ENCODE results near the gene GABBR1.

Gene GABBR1

DNA sequence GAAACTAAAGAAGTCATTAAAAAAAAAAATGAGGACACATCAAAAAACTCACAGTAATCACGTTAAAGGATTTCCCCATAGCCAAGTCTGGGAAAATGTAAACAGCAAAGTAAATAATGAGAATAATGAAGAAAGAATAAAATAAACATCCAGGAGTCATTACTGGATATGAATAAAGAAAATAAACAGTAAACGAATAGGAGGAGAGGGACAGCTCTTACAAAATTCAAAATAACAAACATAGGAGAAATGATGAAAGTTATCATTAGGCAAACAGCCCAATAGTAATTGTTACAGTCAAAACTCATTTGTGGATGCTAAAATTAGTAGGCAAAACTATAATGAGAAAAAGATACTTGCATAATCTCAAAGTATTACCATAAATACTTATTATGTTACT is 65.4 kb downstream of the GABBR1 start:
- no peak overlapping the region for H3K27ac ChIP-seq (ENCODE audit: low read depth, low read length)
- H4K5ac ChIP-seq (ENCODE audit: low read length): no peak overlapping the region
- no peaks in the 10 kb centered on the region for H3K79me2 ChIP-seq (ENCODE audit: control insufficient read depth, insufficient read depth, low read length)
- H3K4ac ChIP-seq (ENCODE audit: low read depth, low read length): no peak overlapping the region
- no peak overlapping the region for H3K4me3 ChIP-seq (ENCODE audit: low read length)
- H2AK5ac ChIP-seq (ENCODE audit: low read length): no peak overlapping the region
- no peak overlapping the region for H3K18ac ChIP-seq (ENCODE audit: low read length)
- no peak overlapping the region for H3K9ac ChIP-seq (ENCODE audit: low read length)
- no peaks in the 10 kb centered on the region for H3K27me3 ChIP-seq (ENCODE audit: insufficient read depth, low read length, poor library complexity)
- DNase-seq: no peak
- no peaks in the 10 kb centered on the region for H3K36me3 ChIP-seq (ENCODE audit: control insufficient read depth, insufficient read depth, low read length)
- no peak overlapping the region for H3K23ac ChIP-seq (ENCODE audit: low read length)
- H2BK5ac ChIP-seq (ENCODE audit: low read length): no peak overlapping the region
- H4K8ac ChIP-seq (ENCODE audit: low read depth, low read length): no peak overlapping the region
- H2BK120ac ChIP-seq (ENCODE audit: low read depth, low read length): no peak overlapping the region
- no peaks in the 10 kb centered on the region for H3K79me1 ChIP-seq (ENCODE audit: low read length)
- WGBS (ENCODE audit: extremely low coverage, insufficient coverage, low lambda C conversion rate): no CpG with 5 or more reads among the region's 2 CpGs
- no peak overlapping the region for H2BK15ac ChIP-seq (replicated peaks; ENCODE audit: low read depth)
- H3K4me2 ChIP-seq (ENCODE audit: low read length): no peak overlapping the region
- no peaks in the 10 kb centered on the region for H3K4me1 ChIP-seq (ENCODE audit: control insufficient read depth, low read depth, low read length)
- no peak overlapping the region for H3K56ac ChIP-seq (ENCODE audit: low read length)

DNA sequence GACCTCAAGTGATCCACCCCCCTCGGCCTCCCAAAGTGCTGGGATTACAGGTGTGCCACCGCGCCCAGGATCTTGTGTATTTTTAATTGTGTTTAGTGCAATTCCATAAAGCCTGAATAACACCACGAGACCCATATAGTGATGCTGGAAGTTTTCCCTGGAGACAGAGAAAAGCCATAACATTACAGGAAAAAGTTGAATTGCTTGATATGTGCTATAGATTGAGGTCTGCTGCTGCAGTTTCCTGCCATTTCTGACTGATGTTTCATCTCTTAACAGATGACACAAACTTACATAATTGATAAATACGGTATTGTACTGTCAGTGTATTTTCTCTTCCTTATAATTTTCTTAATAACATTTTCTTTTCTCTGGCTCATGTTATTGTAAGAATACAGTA is 66.1 kb downstream of the GABBR1 start:
- no peaks in the 10 kb centered on the region for H3K79me2 ChIP-seq (ENCODE audit: control insufficient read depth, insufficient read depth, low read length)
- no peak overlapping the region for H3K27ac ChIP-seq (ENCODE audit: low read depth, low read length)
- no peak overlapping the region for H3K4me2 ChIP-seq (ENCODE audit: low read length)
- H3K79me1 ChIP-seq (ENCODE audit: low read length): no peaks in the 10 kb centered on the region
- no peak overlapping the region for H3K9ac ChIP-seq (ENCODE audit: low read length)
- no peak overlapping the region for H4K8ac ChIP-seq (ENCODE audit: low read depth, low read length)
- no peak overlapping the region for H3K23ac ChIP-seq (ENCODE audit: low read length)
- H3K27me3 ChIP-seq (ENCODE audit: insufficient read depth, low read length, poor library complexity): no peaks in the 10 kb centered on the region
- H3K4ac ChIP-seq (ENCODE audit: low read depth, low read length): no peak overlapping the region
- H2BK15ac ChIP-seq (replicated peaks; ENCODE audit: low read depth): no peak overlapping the region
- H3K18ac ChIP-seq (ENCODE audit: low read length): no peak overlapping the region
- H3K4me1 ChIP-seq (ENCODE audit: control insufficient read depth, low read depth, low read length): no peaks in the 10 kb centered on the region
- WGBS (ENCODE audit: extremely low coverage, insufficient coverage, low lambda C conversion rate): no CpG with 5 or more reads among the region's 5 CpGs
- no peak overlapping the region for H3K56ac ChIP-seq (ENCODE audit: low read length)
- no peaks in the 10 kb centered on the region for H3K36me3 ChIP-seq (ENCODE audit: control insufficient read depth, insufficient read depth, low read length)
- no peak overlapping the region for H2AK5ac ChIP-seq (ENCODE audit: low read length)
- no peak overlapping the region for H2BK5ac ChIP-seq (ENCODE audit: low read length)
- no peak overlapping the region for H2BK120ac ChIP-seq (ENCODE audit: low read depth, low read length)
- DNase-seq: no peak
- no peak overlapping the region for H4K5ac ChIP-seq (ENCODE audit: low read length)
- no peak overlapping the region for H3K4me3 ChIP-seq (ENCODE audit: low read length)

DNA sequence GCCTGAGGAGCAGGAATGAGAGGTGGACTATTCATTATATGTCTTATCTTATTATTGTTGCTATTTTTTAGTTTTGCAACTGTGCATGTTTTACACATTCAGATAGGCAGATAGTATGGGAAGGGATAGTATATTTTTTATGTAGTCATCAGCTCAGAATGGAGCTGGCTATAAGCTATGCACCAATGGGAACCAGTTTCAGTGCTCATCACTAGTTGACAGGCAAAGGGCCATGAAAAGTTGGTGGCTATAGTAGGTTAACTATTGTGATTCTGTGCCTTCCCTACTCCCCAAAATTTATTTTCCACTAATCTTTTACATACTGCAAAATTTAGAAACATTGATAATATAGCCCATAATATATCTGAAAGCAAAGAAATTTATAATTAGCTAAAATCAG is 68.1 kb downstream of the GABBR1 start:
- H3K4me2 ChIP-seq (ENCODE audit: low read length): no peak overlapping the region
- H3K9ac ChIP-seq (ENCODE audit: low read length): no peak overlapping the region
- H3K27me3 ChIP-seq (ENCODE audit: insufficient read depth, low read length, poor library complexity): no peaks in the 10 kb centered on the region
- H2BK120ac ChIP-seq (ENCODE audit: low read depth, low read length): no peak overlapping the region
- no peak overlapping the region for H4K8ac ChIP-seq (ENCODE audit: low read depth, low read length)
- no peak overlapping the region for H2AK5ac ChIP-seq (ENCODE audit: low read length)
- H2BK15ac ChIP-seq (replicated peaks; ENCODE audit: low read depth): no peak overlapping the region
- H3K56ac ChIP-seq (ENCODE audit: low read length): no peak overlapping the region
- no peak overlapping the region for H4K5ac ChIP-seq (ENCODE audit: low read length)
- H3K27ac ChIP-seq (ENCODE audit: low read depth, low read length): no peak overlapping the region
- no peaks in the 10 kb centered on the region for H3K4me1 ChIP-seq (ENCODE audit: control insufficient read depth, low read depth, low read length)
- DNase-seq: no peak
- no peak overlapping the region for H3K18ac ChIP-seq (ENCODE audit: low read length)
- no peak overlapping the region for H3K23ac ChIP-seq (ENCODE audit: low read length)
- no peak overlapping the region for H3K4me3 ChIP-seq (ENCODE audit: low read length)
- no peaks in the 10 kb centered on the region for H3K79me2 ChIP-seq (ENCODE audit: control insufficient read depth, insufficient read depth, low read length)
- H3K36me3 ChIP-seq (ENCODE audit: control insufficient read depth, insufficient read depth, low read length): no peaks in the 10 kb centered on the region
- no peak overlapping the region for H3K4ac ChIP-seq (ENCODE audit: low read depth, low read length)
- no peak overlapping the region for H2BK5ac ChIP-seq (ENCODE audit: low read length)
- no peaks in the 10 kb centered on the region for H3K79me1 ChIP-seq (ENCODE audit: low read length)

DNA sequence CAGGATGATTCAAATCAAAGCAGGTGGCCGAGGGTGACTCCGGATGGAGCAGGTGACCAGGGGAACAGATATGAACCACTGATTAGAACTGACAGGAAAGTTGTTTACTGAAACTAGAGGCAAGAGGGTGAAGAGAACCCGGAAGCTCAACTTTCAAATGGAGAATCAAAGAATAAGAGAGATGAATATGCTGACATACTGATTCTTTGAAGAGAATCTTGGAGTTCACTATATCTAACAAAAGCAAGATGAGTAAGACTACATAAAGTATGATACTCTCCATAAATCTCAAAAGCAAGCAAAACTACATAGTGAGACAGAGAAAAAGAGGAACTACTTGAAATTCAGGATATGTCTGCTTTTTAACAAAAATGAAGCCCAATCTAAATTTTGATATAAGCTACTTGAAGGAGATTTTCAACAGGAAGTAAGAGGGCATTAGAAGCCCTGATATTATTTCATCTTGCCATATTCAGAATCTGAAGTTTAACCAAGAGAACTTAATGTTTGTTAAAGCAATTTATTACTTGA is 69.5 kb downstream of the GABBR1 start:
- Histone ChIP-seq H3K79me2 (ENCODE audit: control insufficient read depth, insufficient read depth, low read length) (no peaks in the 10 kb centered on the region), H3K27ac (ENCODE audit: low read depth, low read length) (no peak overlapping the region), H2AK5ac (ENCODE audit: low read length) (no peak overlapping the region), H2BK5ac (ENCODE audit: low read length) (no peak overlapping the region), H3K4me3 (ENCODE audit: low read length) (no peak overlapping the region), H2BK120ac (ENCODE audit: low read depth, low read length) (no peak overlapping the region), H3K18ac (ENCODE audit: low read length) (no peak overlapping the region), H3K9ac (ENCODE audit: low read length) (no peak overlapping the region), H4K5ac (ENCODE audit: low read length) (no peak overlapping the region), H3K36me3 (ENCODE audit: control insufficient read depth, insufficient read depth, low read length) (no peaks in the 10 kb centered on the region), H3K4me2 (ENCODE audit: low read length) (no peak overlapping the region), H3K4ac (ENCODE audit: low read depth, low read length) (no peak overlapping the region), H3K79me1 (ENCODE audit: low read length) (no peaks in the 10 kb centered on the region), H3K27me3 (ENCODE audit: insufficient read depth, low read length, poor library complexity) (no peaks in the 10 kb centered on the region), H3K23ac (ENCODE audit: low read length) (no peak overlapping the region), H3K56ac (ENCODE audit: low read length) (no peak overlapping the region), H4K8ac (ENCODE audit: low read depth, low read length) (no peak overlapping the region), H2BK15ac (replicated peaks; ENCODE audit: low read depth) (no peak overlapping the region), H3K4me1 (ENCODE audit: control insufficient read depth, low read depth, low read length) (no peaks in the 10 kb centered on the region)
- WGBS (ENCODE audit: extremely low coverage, insufficient coverage, low lambda C conversion rate): no CpG with 5 or more reads among the region's 3 CpGs
- DNase-seq: no peak

DNA sequence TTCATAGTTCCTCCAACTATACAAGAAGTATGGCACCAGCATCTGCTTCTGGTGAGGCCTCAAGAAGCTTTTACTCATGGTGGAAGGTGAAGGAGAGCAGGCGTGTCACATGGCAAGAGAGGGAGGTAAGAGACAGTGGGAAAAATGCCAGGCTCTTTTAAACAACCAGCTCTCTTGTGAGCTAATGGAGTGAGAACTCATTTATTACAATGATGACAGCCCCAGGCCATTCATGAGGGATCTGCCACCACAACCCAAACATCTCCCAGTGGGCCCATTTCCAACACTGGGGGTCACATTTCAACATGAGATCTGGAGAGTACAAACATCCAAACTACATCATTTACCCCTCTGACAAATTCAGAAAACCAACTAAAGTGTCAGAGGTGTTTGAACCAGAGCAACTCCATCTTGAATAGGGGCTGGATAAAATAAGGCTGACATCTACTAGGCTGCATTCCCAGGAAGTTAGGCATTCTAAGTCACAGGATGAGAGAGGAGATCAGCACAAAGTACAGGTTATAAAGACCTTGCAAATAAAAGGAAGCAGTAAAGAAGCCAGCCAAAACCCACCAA is 71.3 kb downstream of the GABBR1 start:
- Histone ChIP-seq H3K36me3 (ENCODE audit: control insufficient read depth, insufficient read depth, low read length) (no peaks in the 10 kb centered on the region), H4K5ac (ENCODE audit: low read length) (no peak overlapping the region), H3K9ac (ENCODE audit: low read length) (no peak overlapping the region), H3K79me2 (ENCODE audit: control insufficient read depth, insufficient read depth, low read length) (no peaks in the 10 kb centered on the region), H3K4ac (ENCODE audit: low read depth, low read length) (no peak overlapping the region), H2BK120ac (ENCODE audit: low read depth, low read length) (no peak overlapping the region), H2BK5ac (ENCODE audit: low read length) (no peak overlapping the region), H3K27ac (ENCODE audit: low read depth, low read length) (no peak overlapping the region), H3K4me1 (ENCODE audit: control insufficient read depth, low read depth, low read length) (no peaks in the 10 kb centered on the region), H3K4me2 (ENCODE audit: low read length) (no peak overlapping the region), H2AK5ac (ENCODE audit: low read length) (no peak overlapping the region), H3K27me3 (ENCODE audit: insufficient read depth, low read length, poor library complexity) (no peaks in the 10 kb centered on the region), H4K8ac (ENCODE audit: low read depth, low read length) (no peak overlapping the region), H3K79me1 (ENCODE audit: low read length) (no peaks in the 10 kb centered on the region), H3K23ac (ENCODE audit: low read length) (no peak overlapping the region), H2BK15ac (replicated peaks; ENCODE audit: low read depth) (no peak overlapping the region), H3K4me3 (ENCODE audit: low read length) (no peak overlapping the region), H3K56ac (ENCODE audit: low read length) (no peak overlapping the region), H3K18ac (ENCODE audit: low read length) (no peak overlapping the region)
- no peak for DNase-seq
- WGBS (ENCODE audit: extremely low coverage, insufficient coverage, low lambda C conversion rate): no CpG with 5 or more reads among the region's 1 CpG

DNA sequence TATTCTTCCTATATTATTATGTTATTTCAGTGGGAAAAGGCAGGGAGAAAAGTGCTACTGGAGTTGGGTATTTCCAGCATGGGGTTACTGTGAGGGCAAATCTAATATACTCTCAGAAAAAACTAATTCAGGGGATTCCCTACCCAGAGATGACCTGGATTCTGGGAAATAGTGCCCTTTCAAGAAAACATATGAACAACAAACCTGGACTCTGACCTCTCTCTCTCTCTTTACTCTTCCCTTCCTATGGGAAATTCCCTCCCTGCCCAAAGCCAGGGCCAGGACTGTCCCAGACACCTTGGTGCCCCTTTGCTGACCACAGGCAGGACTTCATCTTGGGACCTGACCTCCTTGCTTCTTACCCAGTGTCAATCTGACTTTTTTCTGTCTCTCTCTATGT is 71.9 kb downstream of the GABBR1 start:
- H3K27ac ChIP-seq (ENCODE audit: low read depth, low read length): no peak overlapping the region
- H3K79me1 ChIP-seq (ENCODE audit: low read length): no peaks in the 10 kb centered on the region
- H4K5ac ChIP-seq (ENCODE audit: low read length): no peak overlapping the region

More for the DNA sequence above, 71.9 kb downstream of the GABBR1 start:
- Histone ChIP-seq H3K18ac (ENCODE audit: low read length) (no peak overlapping the region), H3K27me3 (ENCODE audit: insufficient read depth, low read length, poor library complexity) (no peaks in the 10 kb centered on the region), H3K79me2 (ENCODE audit: control insufficient read depth, insufficient read depth, low read length) (no peaks in the 10 kb centered on the region), H3K4me2 (ENCODE audit: low read length) (no peak overlapping the region), H4K8ac (ENCODE audit: low read depth, low read length) (no peak overlapping the region), H2BK120ac (ENCODE audit: low read depth, low read length) (no peak overlapping the region), H3K4me3 (ENCODE audit: low read length) (no peak overlapping the region), H3K56ac (ENCODE audit: low read length) (no peak overlapping the region), H3K4me1 (ENCODE audit: control insufficient read depth, low read depth, low read length) (no peaks in the 10 kb centered on the region), H3K9ac (ENCODE audit: low read length) (no peak overlapping the region), H3K4ac (ENCODE audit: low read depth, low read length) (no peak overlapping the region), H2BK5ac (ENCODE audit: low read length) (no peak overlapping the region), H2BK15ac (replicated peaks; ENCODE audit: low read depth) (no peak overlapping the region), H2AK5ac (ENCODE audit: low read length) (no peak overlapping the region), H3K23ac (ENCODE audit: low read length) (no peak overlapping the region), H3K36me3 (ENCODE audit: control insufficient read depth, insufficient read depth, low read length) (no peaks in the 10 kb centered on the region)
- no peak for DNase-seq
